Cardiac septum (tissue), 1 donor: ENCODE results near the gene RERG. TPM values are rescaled to one million over a fixed set of nuclear protein-coding genes. Genes with fewer than 3 reads are reported as not detected.

Experiments used
- DNase-seq: peaks from one replicate; pipeline ENCODE4 v3.0.0-alpha.2; 2020; ENCODE audit warnings: low spot score
- intact Hi-C: fragments of 100-400 bp; cut with DNase I; formaldehyde crosslinking; loops from one replicate; pipeline ENCODE4 v1.14.0; 2022
- total RNA-seq: library from RNA; stranded (reverse); fragmentation: NEBNext Ultra II Directional; extraction: Animal tissue kit (Norgen Biotek cat#: 25700); gene quantifications from one replicate; pipeline ENCODE4 v1.2.1, GENCODE V29; 2021
- donor health status: DM: no; HTN: no; CAD: no.

RERG gene
- total RNA-seq, 1 donor from 2014 or later: 3.1 TPM

GRCh38 chr12:15225136-15225862 lies 4.1 kb upstream of the RERG start:
- DNase-seq: no peak
- intact Hi-C loops: no loop called here

GRCh38 chr12:15222219-15222618 lies 1.0 kb upstream of the RERG start:
- intact Hi-C loops: no loop called here
- no peak for DNase-seq

- no peak for DNase-seq
- intact Hi-C loops: loop anchor here (2.0 kb wide), 2 partner anchors 68 to 218 kb away; no protein-coding TSS in a partner anchor
Observed at GRCh38 chr12:15220451-15220850, 766 bp downstream of the RERG start.

- intact Hi-C loops: loop anchor here (5.0 kb wide), 1 partner anchor 51 kb away; no protein-coding TSS in a partner anchor
- no peak for DNase-seq
Observed at GRCh38 chr12:15218794-15219193, 2.4 kb downstream of the RERG start.

- intact Hi-C loops: loop anchor here (5.0 kb wide), 1 partner anchor 49 kb away; no protein-coding TSS in a partner anchor
- DNase-seq: no peak
Observed at GRCh38 chr12:15216036-15216889, 5.0 kb downstream of the RERG start.

GRCh38 chr12:15214851-15215601 lies 6.2 kb downstream of the RERG start:
- intact Hi-C loops: loop anchor here (5.0 kb wide), 1 partner anchor 48 kb away; no protein-coding TSS in a partner anchor
- DNase-seq: no peak

- intact Hi-C loops: no loop called here
Observed at GRCh38 chr12:15212930-15213329, 8.3 kb downstream of the RERG start.

GRCh38 chr12:15209782-15210181 lies 11.4 kb downstream of the RERG start:
- DNase-seq: no peak
- intact Hi-C loops: loop anchor here (5.0 kb wide), 1 partner anchor 57 kb away; no protein-coding TSS in a partner anchor

More at GRCh38 chr12:15212930-15213329, 8.3 kb downstream of the RERG start:
- no peak for DNase-seq

- intact Hi-C loops: loop anchor here (5.0 kb wide), 1 partner anchor 57 kb away; no protein-coding TSS in a partner anchor
- no peak for DNase-seq
Observed at GRCh38 chr12:15208871-15209656, 12.2 kb downstream of the RERG start.

GRCh38 chr12:15208140-15208539 lies 13.1 kb downstream of the RERG start:
- intact Hi-C loops: loop anchor here (5.0 kb wide), 1 partner anchor 56 kb away; no protein-coding TSS in a partner anchor
- DNase-seq: no peak

GRCh38 chr12:15206831-15207389 lies 14.3 kb downstream of the RERG start:
- intact Hi-C loops: loop anchor here (5.0 kb wide), 1 partner anchor 55 kb away; no protein-coding TSS in a partner anchor
- DNase-seq: no peak

- intact Hi-C loops: loop anchor here (5.0 kb wide), 1 partner anchor 54 kb away; no protein-coding TSS in a partner anchor
- DNase-seq: no peak
Observed at GRCh38 chr12:15206338-15206737, 14.9 kb downstream of the RERG start.

GRCh38 chr12:15205341-15206010 lies 15.7 kb downstream of the RERG start:
- no peak for DNase-seq
- intact Hi-C loops: loop anchor here (5.0 kb wide), 1 partner anchor 53 kb away; no protein-coding TSS in a partner anchor

- intact Hi-C loops: no loop called here
- DNase-seq: no peak
Observed at GRCh38 chr12:15201456-15201855, 19.8 kb downstream of the RERG start.

- intact Hi-C loops: no loop called here
- no peak for DNase-seq
Observed at GRCh38 chr12:15201056-15201455, 20.2 kb downstream of the RERG start.

- DNase-seq: no peak
- intact Hi-C loops: no loop called here
Observed at GRCh38 chr12:15200641-15201040, 20.6 kb downstream of the RERG start.

GRCh38 chr12:15199930-15200329 lies 21.3 kb downstream of the RERG start:
- intact Hi-C loops: no loop called here
- DNase-seq: no peak
